ENCODE results near the gene SH3GLB1. TPM values are rescaled to one million over a fixed set of nuclear protein-coding genes. Genes with fewer than 3 reads are reported as not detected.
A peak's percentile ranks its signal among the peaks of the same experiment; 100 is the strongest.

SH3GLB1 gene
- total and polyA plus RNA-seq, 4 donors: 26.4 to 103 (median 65.4) TPM

GRCh38 chr1:86773341-86774288 is 69.2 kb downstream of the SH3GLB1 start:
- Histone ChIP-seq H3K4me1 (ENCODE audit: control insufficient read depth in 1 of 2, insufficient read depth in 2 of 2, low read length in 2 of 2) (peaks cover 2 to 5% of the 10 kb centered on the region in 2 donors), H3K9me3 (ENCODE audit: control insufficient read depth, low read length) (no peaks in the 10 kb centered on the region), H3K27me3 (ENCODE audit: control insufficient read depth in 1 of 2, insufficient read depth in 2 of 2, low read length in 1 of 2) (no peaks in the 10 kb centered on the region), H3K4me3 (ENCODE audit: low read length in 2 of 2) (no peak overlapping the region), H3K36me3 (ENCODE audit: control insufficient read depth in 1 of 2, insufficient read depth in 2 of 2, low read length in 1 of 2) (no peaks in the 10 kb centered on the region), H3K27ac (ENCODE audit: low read depth in 1 of 2, low read length in 2 of 2) (no peak overlapping the region)
- intact Hi-C loops (cut with DNase I): no loop called here
- DNase-seq (no peak), ATAC-seq (ENCODE audit: low FRiP score) (no peak)
- WGBS, 2 donors: 64 to 75% methylated on average over 5 of the region's 5 CpGs

- no peaks in the 10 kb centered on the region for H3K9me3 ChIP-seq (ENCODE audit: control insufficient read depth, low read length)
- H3K4me1 ChIP-seq (ENCODE audit: control insufficient read depth in 1 of 2, insufficient read depth in 2 of 2, low read length in 2 of 2): peaks cover 2 to 5% of the 10 kb centered on the region in 2 donors
- intact Hi-C loops (cut with DNase I): loop anchor here in 1 of 2 donors (5.0 kb wide), 2 partner anchors 67 to 553 kb away; partner anchors contain the start of gene LMO4
- H3K27me3 ChIP-seq (ENCODE audit: control insufficient read depth in 1 of 2, insufficient read depth in 2 of 2, low read length in 1 of 2): no peaks in the 10 kb centered on the region
- ATAC-seq (ENCODE audit: low FRiP score) (peak; percentile 69), DNase-seq (peak in 1 of 2 donors; percentile 87)
- no peak overlapping the region for H3K27ac ChIP-seq (ENCODE audit: low read depth in 1 of 2, low read length in 2 of 2)
- no peak overlapping the region for H3K4me3 ChIP-seq (ENCODE audit: low read length in 2 of 2)
- H3K36me3 ChIP-seq (ENCODE audit: control insufficient read depth in 1 of 2, insufficient read depth in 2 of 2, low read length in 1 of 2): no peaks in the 10 kb centered on the region
- 36% methylated on average over 11 of the region's 11 CpGs for WGBS, 2 donors
These were observed 70.2 kb downstream of the SH3GLB1 start for GRCh38 chr1:86774305-86775295.

GRCh38 chr1:86775395-86775794 is 71.0 kb downstream of the SH3GLB1 start:
- 71 to 76% methylated on average over 1 of the region's 1 CpG for WGBS, 2 donors
- DNase-seq: no peak
- Histone ChIP-seq H3K9me3 (ENCODE audit: control insufficient read depth, low read length) (no peaks in the 10 kb centered on the region), H3K4me1 (ENCODE audit: control insufficient read depth in 1 of 2, insufficient read depth in 2 of 2, low read length in 2 of 2) (peaks cover 2 to 5% of the 10 kb centered on the region in 2 donors), H3K27me3 (ENCODE audit: control insufficient read depth in 1 of 2, insufficient read depth in 2 of 2, low read length in 1 of 2) (no peaks in the 10 kb centered on the region), H3K27ac (ENCODE audit: low read depth in 1 of 2, low read length in 2 of 2) (no peak overlapping the region), H3K36me3 (ENCODE audit: control insufficient read depth in 1 of 2, insufficient read depth in 2 of 2, low read length in 1 of 2) (no peaks in the 10 kb centered on the region), H3K4me3 (ENCODE audit: low read length in 2 of 2) (no peak overlapping the region)
- no peak for ATAC-seq (ENCODE audit: low FRiP score)
- intact Hi-C loops (cut with DNase I): loop anchor here in 1 of 2 donors (5.0 kb wide), 2 partner anchors 68 to 552 kb away; partner anchors contain the start of gene LMO4

GRCh38 chr1:86776108-86776507 is 71.7 kb downstream of the SH3GLB1 start:
- intact Hi-C loops (cut with DNase I): loop anchor here in 1 of 2 donors (5.0 kb wide), 2 partner anchors 69 to 551 kb away; partner anchors contain the start of gene LMO4
- Histone ChIP-seq H3K4me1 (ENCODE audit: control insufficient read depth in 1 of 2, insufficient read depth in 2 of 2, low read length in 2 of 2) (peaks cover 2 to 5% of the 10 kb centered on the region in 2 donors), H3K27me3 (ENCODE audit: control insufficient read depth in 1 of 2, insufficient read depth in 2 of 2, low read length in 1 of 2) (no peaks in the 10 kb centered on the region), H3K36me3 (ENCODE audit: control insufficient read depth in 1 of 2, insufficient read depth in 2 of 2, low read length in 1 of 2) (no peaks in the 10 kb centered on the region), H3K9me3 (ENCODE audit: control insufficient read depth, low read length) (no peaks in the 10 kb centered on the region), H3K4me3 (ENCODE audit: low read length in 2 of 2) (no peak overlapping the region), H3K27ac (ENCODE audit: low read depth in 1 of 2, low read length in 2 of 2) (no peak overlapping the region)
- 45 to 50% methylated on average over 2 of the region's 2 CpGs for WGBS, 2 donors
- ATAC-seq (ENCODE audit: low FRiP score): no peak
- no peak for DNase-seq

GRCh38 chr1:86778569-86779239 is 74.3 kb downstream of the SH3GLB1 start:
- Histone ChIP-seq H3K27me3 (ENCODE audit: control insufficient read depth in 1 of 2, insufficient read depth in 2 of 2, low read length in 1 of 2) (no peaks in the 10 kb centered on the region), H3K4me1 (ENCODE audit: control insufficient read depth in 1 of 2, insufficient read depth in 2 of 2, low read length in 2 of 2) (peaks cover 2 to 5% of the 10 kb centered on the region in 2 donors), H3K4me3 (ENCODE audit: low read length in 2 of 2) (no peak overlapping the region), H3K36me3 (ENCODE audit: control insufficient read depth in 1 of 2, insufficient read depth in 2 of 2, low read length in 1 of 2) (no peaks in the 10 kb centered on the region), H3K27ac (ENCODE audit: low read depth in 1 of 2, low read length in 2 of 2) (peak overlapping the region in 1 of 2 donors; percentile 33), H3K9me3 (ENCODE audit: control insufficient read depth, low read length) (no peaks in the 10 kb centered on the region)
- intact Hi-C loops (cut with DNase I): loop anchor here in 1 of 2 donors (5.0 kb wide), 2 partner anchors 71 to 549 kb away; partner anchors contain the start of gene LMO4
- WGBS, 2 donors: 56 to 58% methylated on average over 2 of the region's 2 CpGs
- ATAC-seq (ENCODE audit: low FRiP score): no peak
- DNase-seq: no peak

- DNase-seq (no peak), ATAC-seq (ENCODE audit: low FRiP score) (no peak)
- H3K4me1 ChIP-seq (ENCODE audit: control insufficient read depth in 1 of 2, insufficient read depth in 2 of 2, low read length in 2 of 2): peaks cover 2 to 3% of the 10 kb centered on the region in 2 donors
- H3K36me3 ChIP-seq (ENCODE audit: control insufficient read depth in 1 of 2, insufficient read depth in 2 of 2, low read length in 1 of 2): no peaks in the 10 kb centered on the region
- WGBS, 2 donors: 76 to 77% methylated on average over 8 of the region's 8 CpGs
- H3K27me3 ChIP-seq (ENCODE audit: control insufficient read depth in 1 of 2, insufficient read depth in 2 of 2, low read length in 1 of 2): no peaks in the 10 kb centered on the region
- no peak overlapping the region for H3K4me3 ChIP-seq (ENCODE audit: low read length in 2 of 2)
- intact Hi-C loops (cut with DNase I): loop anchor here in 1 of 2 donors (5.0 kb wide), 2 partner anchors 72 to 548 kb away; partner anchors contain the start of gene LMO4
- H3K27ac ChIP-seq (ENCODE audit: low read depth in 1 of 2, low read length in 2 of 2): no peak overlapping the region
- H3K9me3 ChIP-seq (ENCODE audit: control insufficient read depth, low read length): no peaks in the 10 kb centered on the region
These were observed 75.2 kb downstream of the SH3GLB1 start for GRCh38 chr1:86779308-86780191.

GRCh38 chr1:86782482-86782881 is 78.1 kb downstream of the SH3GLB1 start:
- H3K4me1 ChIP-seq (ENCODE audit: control insufficient read depth in 1 of 2, insufficient read depth in 2 of 2, low read length in 2 of 2): no peaks in the 10 kb centered on the region
- H3K4me3 ChIP-seq (ENCODE audit: low read length in 2 of 2): no peak overlapping the region

More at GRCh38 chr1:86782482-86782881, 78.1 kb downstream of the SH3GLB1 start:
- Histone ChIP-seq H3K27me3 (ENCODE audit: control insufficient read depth in 1 of 2, insufficient read depth in 2 of 2, low read length in 1 of 2) (no peaks in the 10 kb centered on the region), H3K27ac (ENCODE audit: low read depth in 1 of 2, low read length in 2 of 2) (no peak overlapping the region), H3K9me3 (ENCODE audit: control insufficient read depth, low read length) (peaks cover 2% of the 10 kb centered on the region), H3K36me3 (ENCODE audit: control insufficient read depth in 1 of 2, insufficient read depth in 2 of 2, low read length in 1 of 2) (no peaks in the 10 kb centered on the region)
- DNase-seq (no peak), ATAC-seq (ENCODE audit: low FRiP score) (no peak)
- intact Hi-C loops (cut with DNase I): no loop called here

Measured in aorta (tissue), 5 donors.